ENCODE data around the gene HES4. TPM values are rescaled to one million over a fixed set of nuclear protein-coding genes. Genes with fewer than 3 reads are reported as not detected.

Gene HES4
- total RNA-seq, 1 experiment from 2014 or later, result 233 TPM

DNA sequence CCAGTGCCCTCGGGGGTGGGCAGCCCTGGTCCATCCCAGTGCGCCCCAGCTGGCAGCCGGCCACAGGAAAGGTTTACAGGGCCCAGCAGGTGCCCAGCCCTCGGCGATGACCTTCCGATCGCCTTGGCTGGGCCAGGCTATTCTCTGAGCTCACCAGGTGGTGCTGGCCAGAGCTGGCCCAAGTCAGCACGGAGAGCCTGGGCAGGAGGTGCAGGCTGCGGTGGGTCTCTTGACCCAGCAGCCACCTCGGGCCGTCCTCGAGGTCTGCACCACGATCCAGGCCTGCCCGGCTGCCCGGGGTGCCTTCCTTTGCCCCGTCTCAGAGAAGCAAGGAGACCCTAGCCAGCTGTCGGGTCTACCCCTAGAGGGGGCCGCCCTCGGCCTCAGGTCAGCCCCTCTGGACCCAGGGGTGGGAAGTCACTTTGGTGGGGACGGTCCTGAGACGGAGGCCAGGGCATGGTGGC lies 18.4 kb downstream of the HES4 start:
- H3K9ac ChIP-seq (ENCODE audit: low read length), result no peak overlapping the region
- no peaks in the 10 kb centered on the region for H4K20me1 ChIP-seq (ENCODE audit: low read length)
- H3K27ac ChIP-seq (ENCODE audit: low read length), result no peak overlapping the region
- ChIA-PET POLR2A (ENCODE audit: unreplicated experiment) (interaction anchor here (0.6 kb wide), 2 partner anchors 41 to 93 kb away, joined by 3 to 5 read pairs; partner anchors contain the start of gene RNF223), CTCF (interaction anchor here (1.4 to 3.1 kb wide), 2 partner anchors 82 to 633 kb away, joined by 4 to 23 read pairs; no protein-coding TSS in a partner anchor)
- H3K27me3 ChIP-seq (ENCODE audit: low read length), result peaks cover 11% of the 10 kb centered on the region
- H3K79me2 ChIP-seq (ENCODE audit: low read length), result no peaks in the 10 kb centered on the region
- H3K36me3 ChIP-seq (ENCODE audit: low read depth, low read length), result no peaks in the 10 kb centered on the region
- H3K4me1 ChIP-seq (ENCODE audit: insufficient read depth, low read length), result peaks cover 19% of the 10 kb centered on the region
- DNase-seq, result no peak
- H3F3A ChIP-seq (ENCODE audit: low read length, unreplicated experiment), result no peaks in the 10 kb centered on the region
- BruUV-seq (replicated peaks), result no TSS peak
- TF ChIP-seq, protein P1, sequence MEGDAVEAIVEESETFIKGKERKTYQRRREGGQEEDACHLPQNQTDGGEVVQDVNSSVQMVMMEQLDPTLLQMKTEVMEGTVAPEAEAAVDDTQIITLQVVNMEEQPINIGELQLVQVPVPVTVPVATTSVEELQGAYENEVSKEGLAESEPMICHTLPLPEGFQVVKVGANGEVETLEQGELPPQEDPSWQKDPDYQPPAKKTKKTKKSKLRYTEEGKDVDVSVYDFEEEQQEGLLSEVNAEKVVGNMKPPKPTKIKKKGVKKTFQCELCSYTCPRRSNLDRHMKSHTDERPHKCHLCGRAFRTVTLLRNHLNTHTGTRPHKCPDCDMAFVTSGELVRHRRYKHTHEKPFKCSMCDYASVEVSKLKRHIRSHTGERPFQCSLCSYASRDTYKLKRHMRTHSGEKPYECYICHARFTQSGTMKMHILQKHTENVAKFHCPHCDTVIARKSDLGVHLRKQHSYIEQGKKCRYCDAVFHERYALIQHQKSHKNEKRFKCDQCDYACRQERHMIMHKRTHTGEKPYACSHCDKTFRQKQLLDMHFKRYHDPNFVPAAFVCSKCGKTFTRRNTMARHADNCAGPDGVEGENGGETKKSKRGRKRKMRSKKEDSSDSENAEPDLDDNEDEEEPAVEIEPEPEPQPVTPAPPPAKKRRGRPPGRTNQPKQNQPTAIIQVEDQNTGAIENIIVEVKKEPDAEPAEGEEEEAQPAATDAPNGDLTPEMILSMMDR (conservative IDR thresholded peaks at IDR 0.05; ENCODE audit: low read depth, low read length), result no peak
- no peak for TF ChIP-seq EZH2phosphoT487 (IDR thresholded peaks at IDR 0.05; ENCODE audit: borderline replicate concordance, low read length)
- no peak for TF ChIP-seq EZH2 (IDR thresholded peaks at IDR 0.05; ENCODE audit: low read length, unreplicated experiment)
- H3K9me2 ChIP-seq (replicated peaks; ENCODE audit: low read length), result no peaks in the 10 kb centered on the region
- H2AFZ ChIP-seq (ENCODE audit: low read length), result no peak overlapping the region
- ATAC-seq, result no peak
- H3K4me3 ChIP-seq (ENCODE audit: low read length), result no peak overlapping the region
- intact Hi-C loops (cut with micrococcal nuclease), result no loop called here
- H3K9me3 ChIP-seq (ENCODE audit: low read length), result no peaks in the 10 kb centered on the region
- no peak overlapping the region for H3K4me2 ChIP-seq (ENCODE audit: low read length)

DNA sequence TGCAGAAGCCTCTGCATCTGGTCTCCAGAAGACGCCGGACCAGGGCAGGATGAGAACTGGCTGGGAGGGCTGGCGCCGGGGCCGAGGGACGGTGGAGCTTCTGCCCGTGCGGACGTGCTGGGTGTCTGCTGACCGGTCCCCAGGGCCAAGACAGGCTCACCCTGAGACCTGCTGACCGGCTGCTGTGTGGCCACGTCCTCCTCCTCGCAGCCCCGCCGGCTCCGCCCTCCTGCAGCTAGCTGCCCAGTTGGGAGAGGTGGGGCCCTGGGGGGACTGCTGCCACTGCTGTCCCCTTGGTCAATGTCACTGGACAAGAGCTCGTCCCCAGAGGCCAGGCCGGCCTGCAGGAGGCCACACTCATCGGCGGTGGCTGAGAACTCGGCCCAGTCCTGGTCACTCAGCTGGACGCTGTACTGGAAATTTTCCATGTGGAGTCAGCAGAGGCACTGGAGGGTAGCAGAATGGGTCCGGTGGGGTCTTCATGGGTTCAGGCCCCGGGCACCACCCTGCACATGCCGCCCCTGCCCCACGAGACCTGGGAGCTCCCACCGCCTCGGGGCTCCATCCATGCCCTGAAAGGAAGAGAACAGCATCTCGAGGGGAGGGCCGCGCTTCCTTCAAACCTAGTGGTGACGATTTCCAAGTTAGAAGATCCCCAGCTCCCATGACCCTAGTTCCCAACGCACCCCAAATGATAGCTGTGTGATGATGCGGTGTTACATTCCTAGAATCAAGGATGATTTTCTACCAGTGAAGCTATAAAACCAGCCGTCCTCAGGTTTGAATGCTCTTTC lies 19.1 kb downstream of the HES4 start:
- no peaks in the 10 kb centered on the region for H3F3A ChIP-seq (ENCODE audit: low read length, unreplicated experiment)
- H3K9me2 ChIP-seq (replicated peaks; ENCODE audit: low read length), result no peaks in the 10 kb centered on the region
- no peaks in the 10 kb centered on the region for H3K9me3 ChIP-seq (ENCODE audit: low read length)
- DNase-seq, result no peak
- BruUV-seq (replicated peaks), result no TSS peak
- H3K27ac ChIP-seq (ENCODE audit: low read length), result no peak overlapping the region
- H2AFZ ChIP-seq (ENCODE audit: low read length), result no peak overlapping the region
- no peak overlapping the region for H3K9ac ChIP-seq (ENCODE audit: low read length)
- H3K36me3 ChIP-seq (ENCODE audit: low read depth, low read length), result no peaks in the 10 kb centered on the region
- no peak overlapping the region for H3K4me3 ChIP-seq (ENCODE audit: low read length)
- ChIA-PET CTCF (interaction anchor here (3.1 kb wide), 1 partner anchor 82 kb away, joined by 23 read pairs; no protein-coding TSS in a partner anchor), POLR2A (ENCODE audit: unreplicated experiment) (interaction anchor here (0.5 to 1.0 kb wide), 3 partner anchors 12 to 293 kb away, joined by 3 to 11 read pairs (median 5); partner anchors contain the start of genes RNF223 and UBE2J2)
- H3K4me2 ChIP-seq (ENCODE audit: low read length), result no peak overlapping the region
- H3K4me1 ChIP-seq (ENCODE audit: insufficient read depth, low read length), result peaks cover 26% of the 10 kb centered on the region
- H4K20me1 ChIP-seq (ENCODE audit: low read length), result no peaks in the 10 kb centered on the region
- TF ChIP-seq, protein P1 (conservative IDR thresholded peaks at IDR 0.05; ENCODE audit: low read depth, low read length), result no peak
- TF ChIP-seq EZH2 (IDR thresholded peaks at IDR 0.05; ENCODE audit: low read length, unreplicated experiment) (no peak), EZH2phosphoT487 (IDR thresholded peaks at IDR 0.05; ENCODE audit: borderline replicate concordance, low read length) (no peak)
- H3K79me2 ChIP-seq (ENCODE audit: low read length), result no peaks in the 10 kb centered on the region
- H3K27me3 ChIP-seq (ENCODE audit: low read length), result peaks cover 11% of the 10 kb centered on the region
- intact Hi-C loops (cut with micrococcal nuclease), result no loop called here
- ATAC-seq, result no peak

DNA sequence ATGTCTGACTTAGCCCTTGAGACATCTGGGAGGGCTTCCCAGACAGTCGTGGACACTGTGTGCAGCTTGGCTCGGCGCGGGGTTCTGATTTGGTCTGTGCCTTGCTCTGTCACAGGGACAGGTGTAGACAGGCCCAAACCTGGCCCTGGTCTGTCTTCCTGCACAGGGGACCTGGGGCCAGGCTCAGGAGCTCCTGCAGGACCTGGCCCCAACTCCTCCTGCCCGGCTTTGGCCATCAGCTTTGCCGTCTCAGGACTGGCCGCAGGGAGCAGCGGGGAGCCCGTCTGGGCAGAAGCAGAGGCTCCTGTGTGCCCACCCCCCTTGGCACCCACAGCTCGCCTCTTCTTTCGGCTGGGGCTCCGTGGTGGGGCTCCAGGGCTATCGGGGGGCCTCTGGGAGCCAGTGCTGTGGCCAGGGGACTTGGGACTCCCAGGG lies 19.7 kb downstream of the HES4 start:
- H4K20me1 ChIP-seq (ENCODE audit: low read length), result no peaks in the 10 kb centered on the region
- H3K9ac ChIP-seq (ENCODE audit: low read length), result no peak overlapping the region
- H3K4me1 ChIP-seq (ENCODE audit: insufficient read depth, low read length), result peaks cover 32% of the 10 kb centered on the region
- no peak for ATAC-seq
- no peaks in the 10 kb centered on the region for H3F3A ChIP-seq (ENCODE audit: low read length, unreplicated experiment)
- CTCF ChIA-PET, result no interaction called here
- H2AFZ ChIP-seq (ENCODE audit: low read length), result no peak overlapping the region
- POLR2A ChIA-PET (ENCODE audit: unreplicated experiment), result interaction anchor here (1.0 kb wide), 1 partner anchor 11 kb away, joined by 5 read pairs; no protein-coding TSS in a partner anchor
- BruUV-seq (replicated peaks), result no TSS peak
- no peaks in the 10 kb centered on the region for H3K9me3 ChIP-seq (ENCODE audit: low read length)
- intact Hi-C loops (cut with micrococcal nuclease), result no loop called here
- no peaks in the 10 kb centered on the region for H3K36me3 ChIP-seq (ENCODE audit: low read depth, low read length)
- H3K79me2 ChIP-seq (ENCODE audit: low read length), result no peaks in the 10 kb centered on the region
- H3K9me2 ChIP-seq (replicated peaks; ENCODE audit: low read length), result no peaks in the 10 kb centered on the region
- H3K27me3 ChIP-seq (ENCODE audit: low read length), result peaks cover 11% of the 10 kb centered on the region
- DNase-seq, result no peak
- TF ChIP-seq EZH2 (IDR thresholded peaks at IDR 0.05; ENCODE audit: low read length, unreplicated experiment) (no peak), EZH2phosphoT487 (IDR thresholded peaks at IDR 0.05; ENCODE audit: borderline replicate concordance, low read length) (no peak)
- TF ChIP-seq, protein P1 (conservative IDR thresholded peaks at IDR 0.05; ENCODE audit: low read depth, low read length), result no peak
- H3K4me2 ChIP-seq (ENCODE audit: low read length), result no peak overlapping the region
- no peak overlapping the region for H3K27ac ChIP-seq (ENCODE audit: low read length)
- H3K4me3 ChIP-seq (ENCODE audit: low read length), result no peak overlapping the region
